Ascending aorta (tissue), 2 donors: ENCODE measurements around the gene PDZRN3. TPM values are rescaled to one million over a fixed set of nuclear protein-coding genes. Genes with fewer than 3 reads are reported as not detected.
A peak's percentile ranks its signal among the peaks of the same experiment; 100 is the strongest.

ENCODE experiments used
- DNase-seq, 2 donors: peaks; one replicate each; pipeline ENCODE4 v3.0.0-alpha.2; 2019; ENCODE audit warnings: low spot score in 2 of 2
- H3K27ac ChIP-seq, 2 donors: fragments of 200-600 bp; sonication (generic); one replicate each; pipeline ENCODE4 v1.5.1; 2016 to 2017; ENCODE audit warnings: mild to moderate bottlenecking in 1 of 2
- H3K27me3 ChIP-seq: fragments of 200-600 bp; sonication (generic); one replicate; pipeline ENCODE4 v1.5.1; 2017
- H3K36me3 ChIP-seq, 2 donors: fragments of 200-600 bp; sonication (generic); one replicate each; pipeline ENCODE4 v1.5.1; 2016
- H3K4me1 ChIP-seq, 2 donors: fragments of 200-600 bp; sonication (generic); one replicate each; pipeline ENCODE4 v1.5.1; 2016 to 2017; ENCODE audit warnings: mild to moderate bottlenecking in 1 of 2
- H3K4me3 ChIP-seq, 2 donors: fragments of 200-600 bp; sonication (generic); one replicate each; pipeline ENCODE4 v1.5.1; 2016 to 2017; ENCODE audit warnings: mild to moderate bottlenecking in 1 of 2
- H3K9me3 ChIP-seq, 2 donors: fragments of 200-600 bp; sonication (generic); one replicate each; pipeline ENCODE4 v1.5.1; 2016
- CTCF ChIP-seq, 3 experiments: fragments of 200-600 bp in 2 of 3; fragments of 450-650 bp in 1 of 3; sonication (generic) in 2 of 3; IDR thresholded peaks; one replicate each; pipeline ENCODE4 v1.5.1; 2016 to 2019; ENCODE audit warnings: antibody characterized with exemption in 3 of 3, mild to moderate bottlenecking in 1 of 3, moderate library complexity in 1 of 3
- intact Hi-C: fragments of 100-400 bp; cut with DNase I; formaldehyde crosslinking; loops from one replicate; pipeline ENCODE4 v1.15.1; 2023
- total RNA-seq: library from RNA; depleted of rRNA; stranded (reverse); fragments of >200 nt; gene quantifications from one replicate; pipeline ENCODE4 v1.1.0, GENCODE V29; 2016

PDZRN3 gene
- total RNA-seq, 1 donor from 2014 or later, result 71.9 TPM

- no peak for DNase-seq
- peak overlapping the region in 1 of 2 donors; percentile 12 for H3K27ac ChIP-seq
- no peaks in the 10 kb centered on the region for H3K27me3 ChIP-seq
- H3K4me3 ChIP-seq, result no peak overlapping the region
- H3K9me3 ChIP-seq, result no peaks in the 10 kb centered on the region
- no peak for TF ChIP-seq CTCF (IDR thresholded peaks at IDR 0.05)
- intact Hi-C loops, result loop anchor here (10.0 kb wide), 1 partner anchor 266 kb away; no protein-coding TSS in a partner anchor
- peaks cover 4 to 57% of the 10 kb centered on the region in 2 donors for H3K4me1 ChIP-seq
- no peaks in the 10 kb centered on the region for H3K36me3 ChIP-seq
Measured at GRCh38 chr3:73490453-73491286, 134.1 kb downstream of the PDZRN3 start.

- no peaks in the 10 kb centered on the region for H3K9me3 ChIP-seq
- H3K4me1 ChIP-seq, result peaks cover 0 to 47% of the 10 kb centered on the region in 2 donors
- no peak for TF ChIP-seq CTCF (IDR thresholded peaks at IDR 0.05)
- intact Hi-C loops, result no loop called here
- no peak overlapping the region for H3K27ac ChIP-seq
- no peaks in the 10 kb centered on the region for H3K36me3 ChIP-seq
- H3K4me3 ChIP-seq, result no peak overlapping the region
- no peaks in the 10 kb centered on the region for H3K27me3 ChIP-seq
- DNase-seq, result no peak
Measured at GRCh38 chr3:73485877-73486330, 138.8 kb downstream of the PDZRN3 start.

DNA sequence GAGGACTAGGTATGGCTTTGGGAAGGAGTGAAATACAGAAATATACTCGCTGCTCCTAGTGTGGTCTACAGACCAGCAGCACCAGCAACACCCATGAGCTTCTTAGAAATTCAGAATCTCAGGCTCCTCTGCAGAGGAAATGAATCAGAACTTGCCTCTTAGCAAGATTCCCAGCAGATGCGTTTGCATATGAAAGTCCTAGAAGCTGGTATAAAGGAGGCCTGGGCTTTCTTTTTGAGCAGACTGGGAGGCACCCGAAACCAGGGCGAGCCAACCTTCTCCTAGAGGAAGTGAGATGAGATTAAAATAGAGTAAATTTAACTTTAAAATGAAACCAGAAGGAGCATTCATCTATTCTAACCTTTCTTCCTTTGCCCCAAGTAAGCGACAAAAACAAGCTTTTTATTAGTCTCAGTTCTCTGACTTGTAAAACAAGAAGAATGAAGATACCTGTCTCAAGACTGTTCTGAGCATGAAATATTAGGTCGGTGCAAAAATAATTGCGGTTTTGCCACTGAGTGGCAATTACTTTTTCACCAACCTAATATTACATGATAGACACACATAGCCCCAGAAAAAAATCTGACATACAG, 140.0 kb downstream of the PDZRN3 start:
- no peak overlapping the region for H3K27ac ChIP-seq

GRCh38 chr3:73481888-73482287, 142.9 kb downstream of the PDZRN3 start:
- no peaks in the 10 kb centered on the region for H3K27me3 ChIP-seq
- no peak overlapping the region for H3K27ac ChIP-seq
- H3K4me3 ChIP-seq, result no peak overlapping the region
- H3K9me3 ChIP-seq, result no peaks in the 10 kb centered on the region
- DNase-seq, result no peak
- no peaks in the 10 kb centered on the region for H3K36me3 ChIP-seq
- intact Hi-C loops, result no loop called here
- H3K4me1 ChIP-seq, result peaks cover 0 to 22% of the 10 kb centered on the region in 2 donors
- no peak for TF ChIP-seq CTCF (IDR thresholded peaks at IDR 0.05)

More for the DNA sequence above, 140.0 kb downstream of the PDZRN3 start:
- DNase-seq, result no peak
- intact Hi-C loops, result no loop called here
- no peaks in the 10 kb centered on the region for H3K9me3 ChIP-seq
- H3K4me1 ChIP-seq, result peaks cover 0 to 39% of the 10 kb centered on the region in 2 donors
- no peak for TF ChIP-seq CTCF (IDR thresholded peaks at IDR 0.05)
- H3K36me3 ChIP-seq, result no peaks in the 10 kb centered on the region
- no peak overlapping the region for H3K4me3 ChIP-seq
- H3K27me3 ChIP-seq, result no peaks in the 10 kb centered on the region

DNA sequence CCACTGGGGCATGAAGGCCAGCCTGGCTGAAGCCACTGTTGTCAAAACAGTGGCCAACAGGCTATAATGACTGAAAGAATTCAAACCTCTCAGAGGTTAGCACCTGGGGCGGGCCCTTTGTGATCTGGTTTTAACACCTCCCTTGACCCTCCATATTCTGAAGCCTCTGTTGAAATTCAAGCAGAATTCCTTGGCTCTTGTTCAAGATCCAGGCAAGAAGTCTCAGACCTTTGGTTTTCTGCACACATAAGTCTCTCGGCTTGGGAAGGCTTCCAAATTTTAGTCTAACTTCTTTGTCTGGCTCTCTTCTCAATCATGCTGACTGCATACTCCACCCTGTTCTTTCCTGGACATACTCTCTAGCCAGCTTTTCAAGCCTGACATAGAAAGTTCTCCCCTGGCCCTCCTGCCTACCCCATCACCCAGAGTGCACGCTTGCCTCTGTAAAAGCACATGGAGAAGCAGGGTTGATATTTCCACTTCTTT, 144.5 kb downstream of the PDZRN3 start:
- no peaks in the 10 kb centered on the region for H3K9me3 ChIP-seq
- no peak overlapping the region for H3K4me3 ChIP-seq
- no peaks in the 10 kb centered on the region for H3K27me3 ChIP-seq
- TF ChIP-seq CTCF (IDR thresholded peaks at IDR 0.05), result no peak
- intact Hi-C loops, result no loop called here
- H3K27ac ChIP-seq, result no peak overlapping the region
- DNase-seq, result no peak
- no peaks in the 10 kb centered on the region for H3K36me3 ChIP-seq
- peaks cover 0 to 13% of the 10 kb centered on the region in 2 donors for H3K4me1 ChIP-seq
